Right kidney (tissue), 1 donor: Measurements from ENCODE around the gene PHF20.
"Not testable (repeated sequence)": the region's sequence is repeated elsewhere in the genome, so short reads cannot be mapped to it uniquely, and the experiment has no call there.

Experiments
- DNase-seq: peaks from one replicate; pipeline ENCODE4 v3.0.0-alpha.2; 2016

The PHF20 gene

DNA sequence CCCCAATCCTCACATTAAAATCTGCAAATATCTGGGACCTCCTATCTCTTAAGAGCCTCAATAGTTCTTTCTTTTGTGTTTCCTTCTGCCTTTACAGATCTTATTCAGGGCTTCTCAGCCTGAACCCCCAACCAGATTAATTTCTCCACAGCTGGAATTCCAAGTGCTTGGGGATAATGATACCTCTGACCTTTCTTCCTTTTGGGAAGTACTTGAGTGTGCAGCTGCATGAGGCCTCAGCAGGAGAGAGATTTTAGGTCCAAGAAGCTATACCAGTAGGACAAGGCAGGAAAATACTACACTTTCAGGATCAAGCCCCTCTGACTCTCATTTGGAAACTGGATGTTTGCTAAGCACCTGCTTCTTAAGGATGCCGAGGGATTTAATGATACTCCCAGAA, 2.6 kb downstream of the PHF20 start:
- DNase-seq = no peak

DNA sequence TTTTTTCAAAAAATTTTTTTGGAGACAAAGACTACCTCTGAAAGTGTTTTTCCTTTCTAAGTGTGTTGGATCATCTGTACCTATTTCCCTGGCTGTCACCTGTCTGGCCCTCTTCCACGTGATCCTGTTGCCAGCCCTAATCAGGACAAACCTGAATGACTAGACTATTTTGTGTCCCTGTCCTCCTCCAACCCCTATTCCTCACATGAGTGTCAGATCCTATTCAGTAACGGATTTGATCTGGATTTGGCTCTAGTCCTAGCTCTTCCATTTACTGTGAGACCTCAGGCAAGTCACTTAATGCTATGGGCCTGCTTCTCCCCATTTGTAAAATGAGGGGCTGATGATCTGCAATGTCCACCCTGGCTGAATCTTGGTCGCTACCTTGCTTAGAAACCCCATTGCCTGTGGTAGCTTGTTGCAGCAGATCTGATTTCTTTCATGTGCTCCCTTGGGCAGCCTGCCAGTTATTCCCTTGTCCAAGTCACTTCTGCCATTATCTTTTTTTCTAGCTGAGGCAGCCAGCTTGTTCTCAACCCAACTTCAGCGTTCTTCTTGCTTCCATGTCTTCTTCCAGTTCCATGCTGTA, 4.8 kb downstream of the PHF20 start:
- no peak for DNase-seq

- not testable (repeated sequence) for DNase-seq
Observed at GRCh38 chr20:35783811-35784210, 12.0 kb downstream of the PHF20 start.

DNA sequence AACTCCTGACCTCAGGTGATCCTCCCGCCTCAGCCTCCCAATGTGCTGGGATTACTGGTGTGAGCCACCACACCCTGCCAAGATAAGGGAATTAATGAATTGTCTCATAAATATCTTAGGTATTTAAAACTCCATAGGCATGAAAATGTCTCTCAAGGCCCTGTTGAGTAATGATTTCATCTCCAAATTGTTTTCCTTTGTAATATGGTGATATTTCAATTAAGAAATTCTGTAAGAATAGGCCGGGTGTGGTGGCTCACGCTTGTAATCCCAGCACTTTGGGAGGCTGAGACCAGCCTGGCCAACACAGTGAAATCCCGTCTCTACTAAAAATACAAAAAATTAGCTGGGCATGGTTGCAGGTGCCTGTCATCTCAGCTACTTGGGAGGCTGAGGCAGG, 13.7 kb downstream of the PHF20 start:
- not testable (repeated sequence) for DNase-seq

- no peak for DNase-seq
Observed at GRCh38 chr20:35788796-35789195, 17.0 kb downstream of the PHF20 start.

DNA sequence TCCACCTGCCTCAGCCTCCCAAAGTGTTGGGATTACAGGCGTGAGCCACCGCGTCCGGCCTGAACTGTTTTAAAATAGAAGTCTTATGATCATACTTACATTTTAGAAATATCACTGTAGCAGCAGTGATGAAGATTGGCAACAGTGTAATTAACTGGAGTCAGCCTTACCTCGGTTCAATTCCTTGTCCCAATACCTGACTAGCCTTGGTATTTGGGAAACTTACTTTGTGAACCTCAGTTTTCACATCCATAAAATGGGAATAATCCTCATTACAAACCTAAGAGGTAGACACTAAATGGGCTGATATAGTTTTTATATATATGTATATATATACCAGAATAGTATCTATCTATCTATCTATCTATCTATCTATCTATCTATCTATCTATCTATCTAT, 19.3 kb downstream of the PHF20 start:
- DNase-seq = no peak

DNA sequence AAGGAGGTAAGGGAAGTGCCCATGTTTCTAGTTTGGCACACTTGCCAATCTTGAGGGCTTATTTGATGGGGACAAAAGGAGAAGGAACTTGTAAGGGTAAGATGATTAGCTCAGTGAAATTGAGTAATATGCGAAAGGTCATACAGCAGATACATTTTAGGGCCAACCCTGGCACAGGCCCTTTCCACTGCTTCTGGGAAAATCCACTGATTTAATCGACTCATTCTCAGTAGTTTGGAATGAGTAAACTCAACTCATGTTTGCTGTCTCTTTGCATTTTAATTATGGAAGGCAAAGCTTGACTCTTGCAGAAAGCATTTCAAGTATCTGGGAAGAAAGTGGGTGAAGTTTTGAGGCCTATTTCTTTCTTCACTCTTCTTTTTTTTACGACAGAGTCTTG, 20.0 kb downstream of the PHF20 start:
- DNase-seq = no peak

DNA sequence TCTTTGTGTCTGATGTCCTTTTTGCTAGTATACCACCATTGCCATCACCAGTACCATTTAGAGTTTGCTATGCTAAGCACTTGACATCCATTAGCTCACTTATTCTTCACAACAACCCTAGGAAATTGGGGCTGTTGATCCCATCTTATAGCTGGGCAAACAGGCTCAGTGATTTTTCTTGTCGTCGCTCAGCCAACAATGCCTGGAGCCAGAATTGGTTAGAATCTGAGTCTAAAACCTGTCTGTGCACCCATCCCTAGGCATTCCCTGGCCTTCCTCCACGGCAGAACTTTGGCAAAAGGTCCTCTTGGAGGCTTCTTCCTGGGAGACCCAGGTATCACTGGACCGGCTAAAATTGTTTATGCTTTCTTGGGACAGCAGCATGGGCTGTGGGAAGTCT, 20.9 kb downstream of the PHF20 start:
- no peak for DNase-seq

DNA sequence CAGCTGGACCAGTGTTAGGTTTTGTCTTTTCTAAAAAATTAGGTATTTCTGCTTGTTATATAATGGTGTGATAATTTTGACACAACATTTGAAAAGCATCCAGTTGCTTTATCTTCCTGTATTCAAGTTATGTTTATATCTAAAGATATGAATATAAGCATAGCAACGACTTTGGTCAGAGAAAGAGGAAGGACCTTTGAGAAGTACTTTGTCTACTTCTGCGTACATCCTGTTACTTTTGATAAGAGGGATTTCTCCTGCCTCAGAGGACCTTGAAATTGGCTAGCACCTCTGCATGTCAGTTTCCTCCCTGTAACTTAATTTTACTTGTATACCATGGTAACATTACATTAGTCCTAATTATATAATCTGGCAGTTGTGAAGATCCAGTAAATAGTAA, 24.8 kb downstream of the PHF20 start:
- DNase-seq = no peak

- DNase-seq = no peak
Observed at GRCh38 chr20:35801865-35802264, 30.1 kb downstream of the PHF20 start.

- no peak for DNase-seq
Observed at GRCh38 chr20:35806075-35806474, 34.3 kb downstream of the PHF20 start.

GRCh38 chr20:35807877-35808276, 36.1 kb downstream of the PHF20 start:
- DNase-seq = no peak

- DNase-seq = no peak
Observed at GRCh38 chr20:35820715-35821114, 48.9 kb downstream of the PHF20 start.

DNA sequence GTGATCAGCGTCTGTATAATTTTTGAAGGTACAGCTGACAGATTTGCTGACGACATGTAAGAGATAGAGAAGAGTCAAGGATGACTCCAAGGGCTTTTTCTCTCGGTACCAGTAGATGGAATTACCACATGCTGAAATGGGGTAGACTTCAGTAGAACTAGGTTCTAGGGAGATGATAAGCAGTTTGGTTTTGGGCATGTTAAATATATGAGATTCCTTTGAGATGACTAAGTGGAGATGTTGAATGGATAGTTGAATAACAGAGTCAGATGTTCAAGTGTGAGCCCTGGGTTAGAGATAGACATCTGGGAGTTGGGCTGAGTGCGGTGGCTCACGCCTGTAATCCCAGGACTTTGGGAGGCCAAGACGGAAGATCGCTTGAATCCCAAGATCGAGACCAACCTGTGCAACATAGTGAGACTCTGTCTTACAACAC, 50.0 kb downstream of the PHF20 start:
- DNase-seq = no peak

DNA sequence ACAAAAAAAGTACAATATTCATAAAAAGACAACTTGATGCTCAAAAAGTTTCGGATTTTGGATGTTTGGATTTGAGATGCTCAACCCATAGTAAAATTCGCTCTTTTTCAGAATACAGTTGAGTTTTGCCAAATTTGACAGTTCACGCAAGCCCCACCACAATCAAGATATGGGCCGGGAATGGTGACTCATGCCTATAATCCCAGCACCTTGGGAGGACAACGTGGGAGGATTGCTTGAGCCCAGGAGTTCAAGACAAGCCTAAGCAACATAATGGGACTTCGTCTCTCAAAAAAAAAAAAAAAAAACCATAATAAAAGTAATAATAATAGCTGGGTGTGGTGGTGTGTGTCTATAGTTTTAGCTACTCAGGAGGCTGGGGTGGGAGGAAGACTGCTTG, 51.3 kb downstream of the PHF20 start:
- DNase-seq = no peak

DNA sequence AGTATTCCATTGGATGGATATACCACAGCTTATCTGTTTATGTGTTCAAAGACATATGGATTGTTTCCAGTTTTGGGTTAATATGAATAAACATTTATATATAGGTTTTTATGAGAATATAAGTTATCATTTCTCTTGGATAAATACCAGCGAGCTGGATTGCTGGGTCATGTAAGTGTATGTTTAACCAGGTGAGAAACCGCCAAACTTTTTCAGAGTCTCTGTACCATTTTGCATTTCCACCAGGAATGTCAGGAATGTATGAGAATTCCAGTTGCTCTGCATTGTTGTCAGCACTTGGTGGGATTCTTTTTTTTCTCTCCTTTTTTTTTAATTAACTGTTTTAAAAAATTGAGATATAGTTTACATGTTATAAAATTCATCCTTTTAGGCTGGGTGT, 52.1 kb downstream of the PHF20 start:
- no peak for DNase-seq

- no peak for DNase-seq
Observed at GRCh38 chr20:35826397-35826998, 54.7 kb downstream of the PHF20 start.

DNA sequence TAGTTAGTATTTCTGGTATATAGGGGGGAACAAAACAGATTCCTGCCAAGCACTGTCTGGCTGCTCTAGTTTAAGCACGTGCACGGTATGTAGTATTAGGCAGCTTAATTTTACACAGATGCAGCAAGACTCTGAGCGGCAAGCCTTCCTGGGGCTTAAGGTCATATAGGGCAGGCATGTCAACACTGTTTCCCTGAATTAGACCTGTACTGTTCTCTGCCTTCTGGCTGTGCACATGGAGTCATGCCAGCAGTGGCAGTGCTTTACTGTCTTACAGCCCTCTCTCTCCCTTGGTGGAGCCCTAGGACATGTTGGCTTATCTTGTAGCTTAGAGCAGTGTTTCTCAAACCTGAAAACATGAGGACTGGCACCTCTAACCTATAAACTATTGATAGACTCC, 56.6 kb downstream of the PHF20 start:
- DNase-seq = no peak

DNA sequence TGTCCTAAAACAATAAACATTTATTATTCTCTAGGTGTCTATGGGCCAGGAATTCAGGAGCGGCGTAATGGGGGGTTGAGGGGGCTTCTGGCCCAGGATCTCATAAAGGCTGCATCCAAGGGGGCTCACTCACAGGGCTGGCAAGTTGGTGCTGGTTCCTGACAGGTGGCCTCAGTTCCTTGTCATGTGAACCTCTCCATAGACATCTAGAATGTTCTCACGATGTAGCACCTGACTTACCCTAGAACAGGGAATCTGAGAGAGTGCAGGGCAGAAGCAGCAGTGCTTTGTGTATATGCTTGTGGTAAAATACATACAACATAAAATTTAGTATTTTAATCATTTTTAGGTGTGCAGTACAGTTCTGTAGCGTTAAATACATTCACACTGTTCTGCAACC, 57.1 kb downstream of the PHF20 start:
- no peak for DNase-seq

- no peak for DNase-seq
Observed at GRCh38 chr20:35830264-35830663, 58.4 kb downstream of the PHF20 start.

GRCh38 chr20:35831029-35831428, 59.2 kb downstream of the PHF20 start:
- DNase-seq = no peak

- DNase-seq = no peak
Observed at GRCh38 chr20:35831971-35832370, 60.2 kb downstream of the PHF20 start.

DNA sequence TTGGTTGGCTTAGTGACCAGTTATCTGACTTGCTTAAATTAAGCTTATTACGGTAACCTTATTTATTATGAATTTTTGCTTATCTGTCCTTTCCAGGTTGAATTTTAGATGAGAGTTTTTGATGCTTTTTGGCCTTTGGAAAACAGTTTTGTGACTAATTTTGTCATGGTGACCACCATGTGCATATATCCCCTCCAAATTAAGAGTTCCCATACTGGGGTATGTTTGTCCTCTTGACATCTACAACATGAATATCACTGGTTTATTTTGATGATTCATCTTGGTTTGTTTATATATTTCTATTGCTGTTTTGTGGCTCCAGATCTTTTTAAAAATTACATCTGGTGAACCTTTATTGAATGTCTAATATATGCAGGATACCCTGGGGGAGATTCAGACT, 61.4 kb downstream of the PHF20 start:
- no peak for DNase-seq

DNA sequence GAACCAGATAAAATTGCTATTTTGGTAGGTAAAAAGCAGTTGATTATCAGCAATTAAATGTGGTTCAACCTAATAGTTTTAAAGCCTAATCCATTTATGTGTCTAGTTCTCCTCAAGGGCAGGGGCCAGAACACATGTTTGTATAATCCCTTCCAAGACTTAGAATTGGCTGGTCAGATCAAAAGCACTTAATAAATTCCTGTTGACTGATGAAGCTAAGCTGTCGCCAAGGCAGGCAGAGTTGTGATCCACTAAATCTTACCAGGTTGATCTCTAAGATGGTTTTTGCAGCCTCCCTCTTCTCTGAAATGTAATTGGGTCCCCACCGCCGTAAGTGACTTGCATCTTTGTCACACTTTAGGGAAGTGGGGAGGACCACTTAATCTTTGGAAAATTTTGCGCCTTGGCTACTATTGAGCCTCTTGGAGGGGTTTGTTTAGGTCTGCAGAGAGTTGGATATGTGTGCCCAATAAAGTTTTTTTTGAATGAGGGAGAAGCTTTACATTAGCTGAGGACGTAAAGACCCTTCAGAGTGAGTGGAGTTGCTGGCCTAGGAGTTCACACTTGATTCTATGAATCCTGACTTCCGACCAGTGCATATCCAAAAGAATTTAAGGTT, 65.9 kb downstream of the PHF20 start:
- peak; percentile 24 for DNase-seq
